Cardiac muscle cell (in vitro differentiated cells and primary cell): Measurements from ENCODE around the gene PDXP. TPM values are rescaled to one million over a fixed set of nuclear protein-coding genes. Genes with fewer than 3 reads are reported as not detected.
A peak's percentile ranks its signal among the peaks of the same experiment; 100 is the strongest.

ENCODE experiments used
- DNase-seq, 2 donors: peaks; one replicate each; pipeline versions ENCODE4 v3.0.0 to v3.0.0-alpha.2; 2010 to 2017; ENCODE audit warnings: low read depth in 1 of 2, low spot score in 1 of 2
- H3K27ac ChIP-seq: fragments of 200-600 bp; sonication (generic); 2 replicates; pipeline ENCODE4 v1.5.1; 2016
- H3K27me3 ChIP-seq: fragments of 200-600 bp; sonication (generic); 2 replicates; pipeline ENCODE4 v1.6.0; 2016; ENCODE audit warnings: control low read depth
- H3K36me3 ChIP-seq: fragments of 200-600 bp; sonication (generic); 2 replicates; pipeline ENCODE4 v1.5.1; 2016; ENCODE audit warnings: control low read depth
- H3K4me1 ChIP-seq: fragments of 200-600 bp; sonication (generic); 2 replicates; pipeline ENCODE4 v1.8.1; 2017; ENCODE audit warnings: low read depth, mild to moderate bottlenecking, mixed run types
- H3K4me3 ChIP-seq: fragments of 200-600 bp; sonication (generic); 2 replicates; pipeline ENCODE4 v1.5.1; 2016; ENCODE audit warnings: mild to moderate bottlenecking
- H3K9me3 ChIP-seq: fragments of 200-600 bp; sonication (generic); 2 replicates; pipeline ENCODE4 v1.5.1; 2017; ENCODE audit warnings: low read depth, mild to moderate bottlenecking, control low read depth
- polyA plus RNA-seq: library from polyadenylated mRNA; unstranded; fragments of >200 nt; fragmentation: Nextera tagmentation; extraction: Ambion mirVana; gene quantifications from 2 replicates; pipeline ENCODE4 v1.2.1, GENCODE V29; 2016
- total RNA-seq: library from RNA; depleted of rRNA; stranded (reverse); fragments of >200 nt; gene quantifications from 2 replicates; pipeline ENCODE4 v1.2.3, GENCODE V29; 2016
- TF ChIP-seq, protein P1 (sequence below): IDR thresholded peaks from 2 replicates; pipeline ENCODE4 v1.5.1; 2012; ENCODE audit warnings: low read depth, mild to moderate bottlenecking, low read length

PDXP gene
- total and polyA plus RNA-seq, 2 experiments from 2014 or later: 48.5 to 117 TPM

GRCh38 chr22:37678372-37678771, 19.8 kb downstream of the PDXP start:
- Histone ChIP-seq H3K36me3 (no peaks in the 10 kb centered on the region), H3K27me3 (no peaks in the 10 kb centered on the region), H3K27ac (no peak overlapping the region), H3K9me3 (no peaks in the 10 kb centered on the region), H3K4me1 (peaks cover 3% of the 10 kb centered on the region), H3K4me3 (no peak overlapping the region)
- TF ChIP-seq, protein P1, sequence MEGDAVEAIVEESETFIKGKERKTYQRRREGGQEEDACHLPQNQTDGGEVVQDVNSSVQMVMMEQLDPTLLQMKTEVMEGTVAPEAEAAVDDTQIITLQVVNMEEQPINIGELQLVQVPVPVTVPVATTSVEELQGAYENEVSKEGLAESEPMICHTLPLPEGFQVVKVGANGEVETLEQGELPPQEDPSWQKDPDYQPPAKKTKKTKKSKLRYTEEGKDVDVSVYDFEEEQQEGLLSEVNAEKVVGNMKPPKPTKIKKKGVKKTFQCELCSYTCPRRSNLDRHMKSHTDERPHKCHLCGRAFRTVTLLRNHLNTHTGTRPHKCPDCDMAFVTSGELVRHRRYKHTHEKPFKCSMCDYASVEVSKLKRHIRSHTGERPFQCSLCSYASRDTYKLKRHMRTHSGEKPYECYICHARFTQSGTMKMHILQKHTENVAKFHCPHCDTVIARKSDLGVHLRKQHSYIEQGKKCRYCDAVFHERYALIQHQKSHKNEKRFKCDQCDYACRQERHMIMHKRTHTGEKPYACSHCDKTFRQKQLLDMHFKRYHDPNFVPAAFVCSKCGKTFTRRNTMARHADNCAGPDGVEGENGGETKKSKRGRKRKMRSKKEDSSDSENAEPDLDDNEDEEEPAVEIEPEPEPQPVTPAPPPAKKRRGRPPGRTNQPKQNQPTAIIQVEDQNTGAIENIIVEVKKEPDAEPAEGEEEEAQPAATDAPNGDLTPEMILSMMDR: no peak
- no peak for DNase-seq

DNA sequence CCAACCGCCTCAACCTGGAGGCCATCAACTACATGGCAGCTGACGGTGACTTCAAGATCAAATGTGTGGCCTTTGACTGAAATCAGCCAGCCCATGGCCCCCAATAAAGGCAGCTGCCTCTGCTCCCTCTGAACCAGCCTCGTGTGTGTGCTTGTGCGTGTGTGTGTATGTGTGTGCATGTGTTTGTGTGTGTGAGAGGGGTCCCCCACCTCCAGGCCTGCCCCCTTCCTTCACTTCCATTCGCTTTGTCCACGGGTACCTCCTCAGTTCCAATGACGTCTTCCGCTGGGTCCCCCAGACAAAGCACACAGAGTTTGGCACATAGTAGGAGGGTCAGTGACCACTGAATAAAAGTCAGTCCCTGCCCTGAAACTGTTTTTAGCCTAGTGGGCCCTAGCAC, 21.1 kb downstream of the PDXP start:
- no peak for DNase-seq
- no peaks in the 10 kb centered on the region for H3K9me3 ChIP-seq
- H3K36me3 ChIP-seq: no peaks in the 10 kb centered on the region
- TF ChIP-seq, protein P1: no peak
- H3K27ac ChIP-seq: no peak overlapping the region
- peaks cover 3% of the 10 kb centered on the region for H3K4me1 ChIP-seq
- H3K4me3 ChIP-seq: no peak overlapping the region
- no peaks in the 10 kb centered on the region for H3K27me3 ChIP-seq

DNA sequence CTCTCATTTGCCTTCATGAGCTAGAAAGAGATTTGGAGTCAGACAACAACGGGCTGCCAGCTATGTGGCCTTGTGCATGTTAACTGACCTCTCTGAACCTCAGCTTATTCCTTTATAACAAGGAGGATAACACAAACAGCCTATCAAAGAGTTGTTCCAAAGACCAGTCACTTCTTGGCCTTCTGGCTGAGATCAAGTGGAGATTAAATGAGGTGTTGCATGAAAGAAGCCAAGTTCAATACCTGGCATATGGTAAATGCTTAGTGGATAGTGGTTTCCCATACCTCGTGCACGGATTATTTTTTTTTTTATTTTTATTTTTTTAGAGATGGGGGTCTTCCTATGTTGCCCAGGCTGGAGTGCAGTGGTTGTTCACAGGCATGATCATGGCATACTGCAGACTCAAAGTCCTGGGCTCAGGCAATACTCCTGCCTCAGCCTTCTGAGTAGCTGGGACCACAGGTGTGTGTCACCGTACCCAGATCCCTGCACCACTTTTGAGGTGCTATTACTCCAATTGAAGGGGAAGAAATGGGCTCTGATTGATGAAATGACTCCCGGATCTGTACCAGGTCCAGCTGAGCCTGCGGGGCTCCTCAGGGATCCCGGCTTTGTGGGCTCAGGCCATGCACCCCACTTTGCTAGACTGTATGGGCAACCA, 21.8 kb downstream of the PDXP start:
- TF ChIP-seq, protein P1: no peak
- Histone ChIP-seq H3K4me1 (peaks cover 3% of the 10 kb centered on the region), H3K4me3 (no peak overlapping the region), H3K9me3 (no peaks in the 10 kb centered on the region), H3K27ac (no peak overlapping the region), H3K36me3 (no peaks in the 10 kb centered on the region), H3K27me3 (no peaks in the 10 kb centered on the region)
- DNase-seq: no peak

DNA sequence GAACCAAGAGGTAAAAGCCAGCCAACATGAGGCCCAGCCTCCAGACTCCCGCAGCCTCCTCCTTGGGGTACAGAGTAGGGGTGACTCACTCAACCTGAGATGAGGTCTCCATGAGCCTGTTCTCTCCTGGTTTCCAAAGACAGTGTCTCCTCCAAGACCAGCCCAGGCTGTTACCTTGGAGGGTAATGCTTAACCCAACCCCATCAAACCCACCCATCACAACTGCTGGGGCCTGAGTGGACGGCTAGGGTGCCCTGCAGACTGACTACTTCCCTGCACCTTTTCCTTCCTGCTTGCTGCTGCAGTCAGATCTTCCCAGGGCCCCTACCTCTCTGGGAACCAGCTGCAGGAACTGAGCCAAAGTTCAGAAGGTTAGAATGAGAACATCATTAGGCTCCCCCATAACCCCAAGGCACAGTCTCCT, 22.5 kb downstream of the PDXP start:
- no peak for DNase-seq
- H3K36me3 ChIP-seq: no peaks in the 10 kb centered on the region
- H3K4me1 ChIP-seq: peaks cover 1% of the 10 kb centered on the region
- H3K9me3 ChIP-seq: no peaks in the 10 kb centered on the region
- TF ChIP-seq, protein P1: no peak
- H3K27ac ChIP-seq: no peak overlapping the region
- H3K27me3 ChIP-seq: no peaks in the 10 kb centered on the region
- H3K4me3 ChIP-seq: no peak overlapping the region

GRCh38 chr22:37681556-37682049, 23.1 kb downstream of the PDXP start:
- TF ChIP-seq, protein P1: peak; percentile 94
- Histone ChIP-seq H3K9me3 (no peaks in the 10 kb centered on the region), H3K27me3 (no peaks in the 10 kb centered on the region), H3K27ac (no peak overlapping the region), H3K4me3 (no peak overlapping the region), H3K4me1 (no peaks in the 10 kb centered on the region), H3K36me3 (no peaks in the 10 kb centered on the region)
- peak; percentile 79 to 85 for DNase-seq
